ENCODE results near the gene NRP2.

The NRP2 gene

GRCh38 chr2:205766779-205767359 is 84.6 kb downstream of the NRP2 start:
- Histone ChIP-seq H3K9ac (ENCODE audit: low read length) (no peak overlapping the region), H3K27me3 (ENCODE audit: control insufficient read depth, insufficient read depth, low read length) (peaks cover 39% of the 10 kb centered on the region)

GRCh38 chr2:205767617-205768016 is 85.3 kb downstream of the NRP2 start:
- peaks cover 53% of the 10 kb centered on the region for H3K4me1 ChIP-seq (ENCODE audit: control insufficient read depth, insufficient read depth, low read length)

More at GRCh38 chr2:205766779-205767359, 84.6 kb downstream of the NRP2 start:
- Histone ChIP-seq H3K4me1 (ENCODE audit: control insufficient read depth, insufficient read depth, low read length) (peaks cover 49% of the 10 kb centered on the region), H3K36me3 (ENCODE audit: control insufficient read depth, insufficient read depth, low read length) (no peaks in the 10 kb centered on the region), H3K4me3 (ENCODE audit: low read length) (no peak overlapping the region), H3K9me3 (ENCODE audit: control insufficient read depth, low read length) (no peaks in the 10 kb centered on the region)

GRCh38 chr2:205768341-205768740 is 86.0 kb downstream of the NRP2 start:
- Histone ChIP-seq H3K27me3 (ENCODE audit: control insufficient read depth, insufficient read depth, low read length) (peaks cover 31% of the 10 kb centered on the region), H3K9me3 (ENCODE audit: control insufficient read depth, low read length) (no peaks in the 10 kb centered on the region), H3K9ac (ENCODE audit: low read length) (no peak overlapping the region), H3K36me3 (ENCODE audit: control insufficient read depth, insufficient read depth, low read length) (no peaks in the 10 kb centered on the region), H3K4me1 (ENCODE audit: control insufficient read depth, insufficient read depth, low read length) (peaks cover 53% of the 10 kb centered on the region), H3K4me3 (ENCODE audit: low read length) (no peak overlapping the region)

More at GRCh38 chr2:205767617-205768016, 85.3 kb downstream of the NRP2 start:
- no peaks in the 10 kb centered on the region for H3K9me3 ChIP-seq (ENCODE audit: control insufficient read depth, low read length)
- no peak overlapping the region for H3K9ac ChIP-seq (ENCODE audit: low read length)
- H3K27me3 ChIP-seq (ENCODE audit: control insufficient read depth, insufficient read depth, low read length): peaks cover 38% of the 10 kb centered on the region
- H3K4me3 ChIP-seq (ENCODE audit: low read length): no peak overlapping the region
- H3K36me3 ChIP-seq (ENCODE audit: control insufficient read depth, insufficient read depth, low read length): no peaks in the 10 kb centered on the region

- Histone ChIP-seq H3K9me3 (ENCODE audit: control insufficient read depth, low read length) (no peaks in the 10 kb centered on the region), H3K36me3 (ENCODE audit: control insufficient read depth, insufficient read depth, low read length) (no peaks in the 10 kb centered on the region), H3K9ac (ENCODE audit: low read length) (no peak overlapping the region), H3K27me3 (ENCODE audit: control insufficient read depth, insufficient read depth, low read length) (peaks cover 30% of the 10 kb centered on the region), H3K4me3 (ENCODE audit: low read length) (no peak overlapping the region), H3K4me1 (ENCODE audit: control insufficient read depth, insufficient read depth, low read length) (peaks cover 47% of the 10 kb centered on the region)
These were observed 86.7 kb downstream of the NRP2 start for GRCh38 chr2:205768815-205769494.

- Histone ChIP-seq H3K27me3 (ENCODE audit: control insufficient read depth, insufficient read depth, low read length) (peaks cover 30% of the 10 kb centered on the region), H3K9ac (ENCODE audit: low read length) (no peak overlapping the region), H3K9me3 (ENCODE audit: control insufficient read depth, low read length) (no peaks in the 10 kb centered on the region), H3K4me3 (ENCODE audit: low read length) (no peak overlapping the region), H3K4me1 (ENCODE audit: control insufficient read depth, insufficient read depth, low read length) (peaks cover 42% of the 10 kb centered on the region), H3K36me3 (ENCODE audit: control insufficient read depth, insufficient read depth, low read length) (no peaks in the 10 kb centered on the region)
These were observed 87.2 kb downstream of the NRP2 start for GRCh38 chr2:205769495-205769850.

- peaks cover 42% of the 10 kb centered on the region for H3K4me1 ChIP-seq (ENCODE audit: control insufficient read depth, insufficient read depth, low read length)
These were observed 87.6 kb downstream of the NRP2 start for GRCh38 chr2:205769879-205770278.

GRCh38 chr2:205770577-205770976 is 88.3 kb downstream of the NRP2 start:
- Histone ChIP-seq H3K4me1 (ENCODE audit: control insufficient read depth, insufficient read depth, low read length) (peaks cover 42% of the 10 kb centered on the region), H3K9me3 (ENCODE audit: control insufficient read depth, low read length) (no peaks in the 10 kb centered on the region), H3K9ac (ENCODE audit: low read length) (no peak overlapping the region), H3K4me3 (ENCODE audit: low read length) (no peak overlapping the region), H3K36me3 (ENCODE audit: control insufficient read depth, insufficient read depth, low read length) (no peaks in the 10 kb centered on the region), H3K27me3 (ENCODE audit: control insufficient read depth, insufficient read depth, low read length) (peaks cover 28% of the 10 kb centered on the region)

More at GRCh38 chr2:205769879-205770278, 87.6 kb downstream of the NRP2 start:
- peaks cover 30% of the 10 kb centered on the region for H3K27me3 ChIP-seq (ENCODE audit: control insufficient read depth, insufficient read depth, low read length)
- H3K9me3 ChIP-seq (ENCODE audit: control insufficient read depth, low read length): no peaks in the 10 kb centered on the region
- no peak overlapping the region for H3K9ac ChIP-seq (ENCODE audit: low read length)
- no peaks in the 10 kb centered on the region for H3K36me3 ChIP-seq (ENCODE audit: control insufficient read depth, insufficient read depth, low read length)
- H3K4me3 ChIP-seq (ENCODE audit: low read length): no peak overlapping the region

GRCh38 chr2:205771031-205771430 is 88.7 kb downstream of the NRP2 start:
- Histone ChIP-seq H3K9me3 (ENCODE audit: control insufficient read depth, low read length) (no peaks in the 10 kb centered on the region), H3K36me3 (ENCODE audit: control insufficient read depth, insufficient read depth, low read length) (no peaks in the 10 kb centered on the region), H3K4me1 (ENCODE audit: control insufficient read depth, insufficient read depth, low read length) (peaks cover 42% of the 10 kb centered on the region), H3K27me3 (ENCODE audit: control insufficient read depth, insufficient read depth, low read length) (peaks cover 27% of the 10 kb centered on the region), H3K4me3 (ENCODE audit: low read length) (no peak overlapping the region), H3K9ac (ENCODE audit: low read length) (no peak overlapping the region)

- H3K27me3 ChIP-seq (ENCODE audit: control insufficient read depth, insufficient read depth, low read length): peaks cover 27% of the 10 kb centered on the region
- no peaks in the 10 kb centered on the region for H3K9me3 ChIP-seq (ENCODE audit: control insufficient read depth, low read length)
- no peaks in the 10 kb centered on the region for H3K36me3 ChIP-seq (ENCODE audit: control insufficient read depth, insufficient read depth, low read length)
- peaks cover 42% of the 10 kb centered on the region for H3K4me1 ChIP-seq (ENCODE audit: control insufficient read depth, insufficient read depth, low read length)
- H3K9ac ChIP-seq (ENCODE audit: low read length): no peak overlapping the region
- no peak overlapping the region for H3K4me3 ChIP-seq (ENCODE audit: low read length)
These were observed 89.4 kb downstream of the NRP2 start for GRCh38 chr2:205771666-205772065.

- peaks cover 27% of the 10 kb centered on the region for H3K27me3 ChIP-seq (ENCODE audit: control insufficient read depth, insufficient read depth, low read length)
- H3K36me3 ChIP-seq (ENCODE audit: control insufficient read depth, insufficient read depth, low read length): no peaks in the 10 kb centered on the region
- peaks cover 42% of the 10 kb centered on the region for H3K4me1 ChIP-seq (ENCODE audit: control insufficient read depth, insufficient read depth, low read length)
- no peak overlapping the region for H3K9ac ChIP-seq (ENCODE audit: low read length)
- H3K4me3 ChIP-seq (ENCODE audit: low read length): no peak overlapping the region
- H3K9me3 ChIP-seq (ENCODE audit: control insufficient read depth, low read length): no peaks in the 10 kb centered on the region
These were observed 90.7 kb downstream of the NRP2 start for GRCh38 chr2:205772983-205773382.

GRCh38 chr2:205773989-205774388 is 91.7 kb downstream of the NRP2 start:
- H3K4me3 ChIP-seq (ENCODE audit: low read length): no peak overlapping the region
- H3K9me3 ChIP-seq (ENCODE audit: control insufficient read depth, low read length): no peaks in the 10 kb centered on the region
- peaks cover 36% of the 10 kb centered on the region for H3K4me1 ChIP-seq (ENCODE audit: control insufficient read depth, insufficient read depth, low read length)
- H3K36me3 ChIP-seq (ENCODE audit: control insufficient read depth, insufficient read depth, low read length): no peaks in the 10 kb centered on the region
- peaks cover 27% of the 10 kb centered on the region for H3K27me3 ChIP-seq (ENCODE audit: control insufficient read depth, insufficient read depth, low read length)
- no peak overlapping the region for H3K9ac ChIP-seq (ENCODE audit: low read length)

GRCh38 chr2:205775097-205775877 is 93.0 kb downstream of the NRP2 start:
- peaks cover 23% of the 10 kb centered on the region for H3K4me1 ChIP-seq (ENCODE audit: control insufficient read depth, insufficient read depth, low read length)
- H3K9me3 ChIP-seq (ENCODE audit: control insufficient read depth, low read length): no peaks in the 10 kb centered on the region
- no peak overlapping the region for H3K9ac ChIP-seq (ENCODE audit: low read length)
- H3K27me3 ChIP-seq (ENCODE audit: control insufficient read depth, insufficient read depth, low read length): peaks cover 23% of the 10 kb centered on the region
- H3K36me3 ChIP-seq (ENCODE audit: control insufficient read depth, insufficient read depth, low read length): no peaks in the 10 kb centered on the region
- no peak overlapping the region for H3K4me3 ChIP-seq (ENCODE audit: low read length)

All from mucosa of stomach (tissue), 1 donor.